HepG2 (cell line): ENCODE results near the gene MPC1. TPM values are rescaled to one million over a fixed set of nuclear protein-coding genes. Genes with fewer than 3 reads are reported as not detected.

Experiments used
- ATAC-seq: fragments of 200-7000 bp; cut with Tn5 transposase; 3 replicates; pipeline ENCODE4 v1.9.1; 2020; ENCODE audit warnings: mild to moderate bottlenecking, moderate library complexity
- BruUV-seq: library from RNA; stranded (reverse); fragments of 400-500 nt; replicated peaks from 2 replicates; lab custom pipeline; 2021; lab: Mats Ljungman, UMichigan
- CTCF ChIA-PET: fragments of 300-600 bp; formaldehyde crosslinking; extraction: SDS; loops from one replicate; lab custom pipeline; 2021; ENCODE audit warnings: low total read pairs, inconsistent platforms, low intra/inter-chr PET ratio; lab: Yijun Ruan, JAX
- POLR2A ChIA-PET: fragments of 350-600 bp; sonication (Branson Sonifier 250); formaldehyde crosslinking; loops from one replicate; lab custom pipeline; 2020; ENCODE audit warnings: antibody characterized with exemption, inconsistent platforms; lab: Yijun Ruan, JAX
- DNase-seq: peaks from one replicate; pipeline ENCODE4 v3.0.0-alpha.2; 2015; ENCODE audit warnings: low spot score
- FAIRE-seq: peaks from 3 replicates; lab custom pipeline; 2011; peaks lifted over from hg19 to GRCh38; lab: Jason Lieb, UNC
- H2AFZ ChIP-seq: one replicate; pipeline ENCODE4 v1.6.1; 2011; ENCODE audit warnings: low read length, inconsistent platforms
- H3K27ac ChIP-seq: fragments of 300-600 bp; 3 replicates; pipeline ENCODE4 v1.8.0; 2011; ENCODE audit warnings: mixed run types, mild to moderate bottlenecking, mixed read lengths, low read length, inconsistent platforms; ENCODE audit not compliant: insufficient read depth; ENCODE audit errors: extremely low read length
- H3K27me3 ChIP-seq, 2 experiments: fragments of 200-600 bp in 1 of 2; 2 replicates in 1 of 2; 3 replicates in 1 of 2; pipeline versions ENCODE4 v1.6.0 to v1.8.0; 2011; ENCODE audit warnings: low read length in 2 of 2, mild to moderate bottlenecking in 2 of 2, moderate library complexity in 2 of 2, inconsistent platforms in 1 of 2; ENCODE audit not compliant: insufficient read depth in 2 of 2, control insufficient read depth in 1 of 2
- H3K36me3 ChIP-seq, 2 experiments: fragments of 200-600 bp in 1 of 2; replicated peaks in 1 of 2; 2 replicates in 1 of 2; 3 replicates in 1 of 2; pipeline versions ENCODE4 v1.5.1 to v1.8.0; 2011; ENCODE audit warnings: low read length in 2 of 2, inconsistent platforms in 1 of 2; ENCODE audit not compliant: insufficient read depth in 2 of 2, control insufficient read depth in 1 of 2
- H3K4me1 ChIP-seq: 2 replicates; pipeline ENCODE4 v1.5.1; 2012; ENCODE audit warnings: low read length, inconsistent platforms; ENCODE audit not compliant: insufficient read depth
- H3K4me2 ChIP-seq: 2 replicates; pipeline ENCODE4 v1.6.0; 2011; ENCODE audit warnings: low read depth, low read length, inconsistent platforms
- H3K4me3 ChIP-seq, 3 experiments: fragments of 200-600 bp in 1 of 3; sonication (generic), shearing (Covaris generic) in 1 of 3; replicated peaks in 1 of 3; 2 replicates each; pipeline ENCODE4 v1.5.1; 2011 to 2016; ENCODE audit warnings: low read length in 3 of 3, inconsistent platforms in 2 of 3, low read depth in 2 of 3, mild to moderate bottlenecking in 2 of 3, control low read depth in 1 of 3, mixed read lengths in 1 of 3; ENCODE audit not compliant: insufficient read depth in 1 of 3
- H3K79me2 ChIP-seq: one replicate; pipeline ENCODE4 v1.6.1; 2011; ENCODE audit warnings: low read length, inconsistent platforms; ENCODE audit not compliant: insufficient read depth
- H3K9ac ChIP-seq: 2 replicates; pipeline ENCODE4 v1.6.0; 2011; ENCODE audit warnings: mild to moderate bottlenecking, low read depth, low read length, inconsistent platforms; ENCODE audit not compliant: insufficient read depth
- H3K9me3 ChIP-seq: 2 replicates; pipeline ENCODE4 v1.5.1; 2012; ENCODE audit warnings: mild to moderate bottlenecking, low read length
- H4K20me1 ChIP-seq: 2 replicates; pipeline ENCODE4 v1.6.0; 2011; ENCODE audit warnings: inconsistent platforms, mild to moderate bottlenecking, low read length, moderate library complexity; ENCODE audit not compliant: insufficient read depth
- BRCA1 ChIP-seq: sonication (generic); formaldehyde crosslinking; IDR thresholded peaks from 2 replicates; pipeline ENCODE4 v1.4.0; 2020; ENCODE audit warnings: missing genetic modification reagents
- BRD4 ChIP-seq: sonication (generic); formaldehyde crosslinking; IDR thresholded peaks from 2 replicates; pipeline ENCODE4 v1.4.0; 2020; ENCODE audit warnings: missing genetic modification reagents
- ETV6 ChIP-seq: sonication (generic); formaldehyde crosslinking; conservative IDR thresholded peaks from 2 replicates; pipeline ENCODE4 v1.4.0; 2020; ENCODE audit warnings: missing genetic modification reagents
- HNRNPL ChIP-seq: fragments of 200-400 bp; formaldehyde crosslinking; IDR thresholded peaks from 2 replicates; pipeline ENCODE4 v1.6.1; 2017; ENCODE audit warnings: mild to moderate bottlenecking, low read depth, low read length
- HOXA5 ChIP-seq: sonication (generic); formaldehyde crosslinking; IDR thresholded peaks from 2 replicates; pipeline ENCODE4 v1.4.0; 2020; ENCODE audit warnings: missing genetic modification reagents
- ISL2 ChIP-seq: sonication (generic); formaldehyde crosslinking; IDR thresholded peaks from 2 replicates; pipeline ENCODE4 v1.5.0; 2020; ENCODE audit warnings: missing genetic modification reagents
- JUN ChIP-seq: sonication (generic); formaldehyde crosslinking; IDR thresholded peaks from 2 replicates; pipeline ENCODE4 v1.4.0; 2020; ENCODE audit warnings: mild to moderate bottlenecking, missing genetic modification reagents
- ZBTB21 ChIP-seq: sonication (generic); formaldehyde crosslinking; IDR thresholded peaks from 2 replicates; pipeline ENCODE4 v1.4.0; 2020; ENCODE audit warnings: missing genetic modification reagents
- ZFP36L2 ChIP-seq: sonication (generic); formaldehyde crosslinking; IDR thresholded peaks from 2 replicates; pipeline ENCODE4 v1.4.0; 2020; ENCODE audit warnings: missing genetic modification reagents
- ZNF530 ChIP-seq: sonication (generic); formaldehyde crosslinking; IDR thresholded peaks from 2 replicates; pipeline ENCODE4 v1.5.0; 2020; ENCODE audit warnings: low read depth, mild to moderate bottlenecking, missing genetic modification reagents
- ZNF563 ChIP-seq: sonication (generic); formaldehyde crosslinking; IDR thresholded peaks from 2 replicates; pipeline ENCODE4 v1.8.0; 2022; ENCODE audit warnings: mild to moderate bottlenecking, moderate library complexity, missing genetic modification reagents
- ZNF678 ChIP-seq: sonication (generic); formaldehyde crosslinking; IDR thresholded peaks from 2 replicates; pipeline ENCODE4 v1.4.0; 2020; ENCODE audit warnings: mild to moderate bottlenecking, missing genetic modification reagents
- ZNF883 ChIP-seq: sonication (generic); formaldehyde crosslinking; IDR thresholded peaks from 2 replicates; pipeline ENCODE4 v1.5.1; 2020; ENCODE audit warnings: mild to moderate bottlenecking, missing genetic modification reagents; ENCODE audit errors: not compliant biosample characterization
- WGBS: methylation state at CpG from one replicate; pipeline ENCODE4 v1.1.6; 2017; ENCODE audit warnings: low lambda C conversion rate; 5-methylcytosine and 5-hydroxymethylcytosine counted together
- in situ Hi-C: cut with HindIII; loops from 2 replicates; pipeline ENCODE4 v1.10.0; 2017; ENCODE audit warnings: low pct_unique_long_range_greater_than_20kb; ENCODE audit not compliant: extremely low pct_ligation_motif_present
- intact Hi-C: fragments of 100-400 bp; cut with micrococcal nuclease; formaldehyde crosslinking; loops from one replicate; pipeline ENCODE4 v1.10.0; 2022; ENCODE audit not compliant: unreplicated experiment
- polyA plus RNA-seq, 8 experiments: library from polyadenylated mRNA; depleted of rRNA in 3 of 8; stranded (reverse) in 7 of 8; unstranded in 1 of 8; fragments of >200 nt; fragmentation: Illumina TruSeq in 4 of 8; extraction: Trizol in 4 of 8; gene quantifications; 2 replicates each; pipeline versions ENCODE4 v1.2.1 to v1.2.3, GENCODE V29; 2011 to 2016; ENCODE audit warnings: low read depth in 4 of 8, missing spikeins in 1 of 8, mixed read lengths in 1 of 8; ENCODE audit not compliant: insufficient read depth in 1 of 8
- total RNA-seq, 5 experiments: library from RNA; depleted of rRNA; stranded (reverse); fragments of >200 nt; fragmentation: Illumina TruSeq; extraction: Trizol; gene quantifications; 2 replicates each; pipeline ENCODE4 v1.2.3, GENCODE V29; 2016; ENCODE audit warnings: low read depth in 1 of 5
- TF ChIP-seq, protein P1 (sequence below): sonication (generic); formaldehyde crosslinking; IDR thresholded peaks from 2 replicates; pipeline ENCODE4 v1.4.0; 2020; ENCODE audit warnings: missing genetic modification reagents, borderline replicate concordance

Gene MPC1
- total and polyA plus RNA-seq, 2 of the 13 experiments (the other 11 are each of a cell fraction or from before 2014, with no cell fraction given) = 189 to 214 TPM

GRCh38 chr6:166354965-166355364 is 27.8 kb downstream of the MPC1 start:
- in situ Hi-C loops = no loop called here
- ChIA-PET POLR2A (no interaction called here), CTCF (no interaction called here)
- H2AFZ ChIP-seq = no peak overlapping the region
- intact Hi-C loops = no loop called here
- H3K36me3 ChIP-seq = no peaks in the 10 kb centered on the region
- H3K9ac ChIP-seq = no peak overlapping the region
- H3K27ac ChIP-seq = no peak overlapping the region
- DNase-seq (no peak), FAIRE-seq (no peak), ATAC-seq (no peak)
- H3K79me2 ChIP-seq = no peaks in the 10 kb centered on the region
- H3K9me3 ChIP-seq = peaks cover 4% of the 10 kb centered on the region; the same call in 1 of the 2 replicates
- H3K27me3 ChIP-seq = no peaks in the 10 kb centered on the region
- no peaks in the 10 kb centered on the region for H4K20me1 ChIP-seq
- no TSS peak for BruUV-seq
- peaks cover 53% of the 10 kb centered on the region for H3K4me1 ChIP-seq
- no peak overlapping the region for H3K4me3 ChIP-seq
- TF ChIP-seq HOXA5 (CRISPR knock-in tag) (no peak), ZNF883 (CRISPR knock-in tag) (no peak), BRD4 (CRISPR knock-in tag) (no peak), HNRNPL (no peak), BRCA1 (no peak), ZNF678 (CRISPR knock-in tag) (no peak), ISL2 (CRISPR knock-in tag) (no peak), ZBTB21 (CRISPR knock-in tag) (no peak), ETV6 (CRISPR knock-in tag) (no peak), ZFP36L2 (CRISPR knock-in tag) (no peak), ZNF530 (CRISPR knock-in tag) (no peak), JUN (CRISPR knock-in tag) (no peak), ZNF563 (CRISPR knock-in tag) (no peak)
- TF ChIP-seq, protein P1, sequence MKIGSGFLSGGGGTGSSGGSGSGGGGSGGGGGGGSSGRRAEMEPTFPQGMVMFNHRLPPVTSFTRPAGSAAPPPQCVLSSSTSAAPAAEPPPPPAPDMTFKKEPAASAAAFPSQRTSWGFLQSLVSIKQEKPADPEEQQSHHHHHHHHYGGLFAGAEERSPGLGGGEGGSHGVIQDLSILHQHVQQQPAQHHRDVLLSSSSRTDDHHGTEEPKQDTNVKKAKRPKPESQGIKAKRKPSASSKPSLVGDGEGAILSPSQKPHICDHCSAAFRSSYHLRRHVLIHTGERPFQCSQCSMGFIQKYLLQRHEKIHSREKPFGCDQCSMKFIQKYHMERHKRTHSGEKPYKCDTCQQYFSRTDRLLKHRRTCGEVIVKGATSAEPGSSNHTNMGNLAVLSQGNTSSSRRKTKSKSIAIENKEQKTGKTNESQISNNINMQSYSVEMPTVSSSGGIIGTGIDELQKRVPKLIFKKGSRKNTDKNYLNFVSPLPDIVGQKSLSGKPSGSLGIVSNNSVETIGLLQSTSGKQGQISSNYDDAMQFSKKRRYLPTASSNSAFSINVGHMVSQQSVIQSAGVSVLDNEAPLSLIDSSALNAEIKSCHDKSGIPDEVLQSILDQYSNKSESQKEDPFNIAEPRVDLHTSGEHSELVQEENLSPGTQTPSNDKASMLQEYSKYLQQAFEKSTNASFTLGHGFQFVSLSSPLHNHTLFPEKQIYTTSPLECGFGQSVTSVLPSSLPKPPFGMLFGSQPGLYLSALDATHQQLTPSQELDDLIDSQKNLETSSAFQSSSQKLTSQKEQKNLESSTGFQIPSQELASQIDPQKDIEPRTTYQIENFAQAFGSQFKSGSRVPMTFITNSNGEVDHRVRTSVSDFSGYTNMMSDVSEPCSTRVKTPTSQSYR (CRISPR knock-in tag) = no peak
- H3K4me2 ChIP-seq = no peak overlapping the region
- WGBS = 99% methylated on average over 4 of the region's 4 CpGs
